GM19043 (cell line): Measurements from ENCODE around the gene PLXNA2.

Source experiments
- ATAC-seq: cut with Tn5 transposase; IDR thresholded peaks from one replicate; pipeline ENCODE4 v1.9.1; 2021; ENCODE audit warnings: low read depth; ENCODE audit not compliant: unreplicated experiment

The PLXNA2 gene

DNA sequence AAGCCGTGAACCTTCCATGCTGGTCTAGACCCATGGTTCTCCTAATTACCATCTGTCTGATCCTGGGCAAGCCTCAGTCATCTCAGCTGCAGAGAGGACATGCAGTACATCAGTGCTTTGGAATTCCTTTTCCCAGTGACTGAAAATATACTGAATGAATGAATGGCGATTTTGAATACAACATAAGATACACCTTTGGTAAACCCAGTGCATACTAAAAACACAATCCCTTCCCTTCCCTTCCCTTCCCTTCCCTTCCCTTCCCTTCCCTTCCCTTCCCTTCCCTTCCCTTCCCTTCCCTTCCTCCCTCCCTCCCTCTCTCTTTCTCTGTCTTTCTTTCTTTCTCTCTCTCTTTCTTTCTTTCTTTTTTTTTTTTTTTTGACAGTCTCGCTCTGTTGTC, 21.3 kb upstream of the PLXNA2 start:
- no peak for ATAC-seq

DNA sequence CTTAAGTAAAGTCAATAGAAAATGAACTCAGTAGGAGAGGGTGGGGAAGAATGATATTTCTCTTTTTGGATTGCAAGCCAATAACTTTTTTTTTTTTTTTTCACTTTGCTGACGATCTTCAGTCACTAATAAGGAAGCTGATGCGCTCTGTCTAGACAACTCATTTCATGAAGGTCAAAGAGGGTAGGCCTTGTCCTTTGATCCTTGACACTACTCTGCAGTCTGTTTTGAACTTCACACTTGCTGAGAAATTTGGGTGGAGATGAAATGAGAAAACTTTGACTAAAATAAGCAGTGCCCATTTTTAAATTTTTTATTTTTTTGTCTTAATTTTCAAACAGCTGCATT, 20.9 kb upstream of the PLXNA2 start:
- no peak for ATAC-seq

DNA sequence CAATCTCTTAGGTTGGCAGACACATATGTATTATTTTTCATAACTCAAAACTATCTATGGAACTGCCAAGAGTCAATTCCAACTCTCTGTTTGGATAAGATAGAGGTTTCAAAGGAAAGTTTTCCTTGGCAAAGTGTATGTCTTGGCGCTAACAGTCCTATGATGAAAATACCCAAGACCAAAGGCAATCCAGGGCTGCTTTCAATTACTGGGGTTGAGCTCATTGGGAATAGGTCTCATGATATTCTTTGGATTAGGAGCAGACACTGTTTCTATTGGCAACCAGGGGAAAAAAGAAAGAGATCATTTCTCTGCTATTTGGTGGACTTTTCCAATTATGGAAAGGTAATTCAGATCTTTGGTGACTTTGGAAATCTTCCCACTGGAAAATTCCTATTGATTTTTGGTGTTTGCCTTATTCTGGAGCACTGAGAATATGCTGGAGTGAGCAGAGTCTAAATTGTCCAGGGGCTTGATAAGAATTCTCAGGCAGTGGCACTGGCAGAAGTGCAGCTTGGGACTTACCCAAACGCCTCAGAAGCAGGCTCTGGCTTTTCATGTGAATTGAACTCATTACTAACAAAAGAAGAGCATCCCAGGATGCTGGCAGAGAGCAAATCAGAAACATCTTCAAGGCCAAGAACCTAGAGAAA, 20.4 kb upstream of the PLXNA2 start:
- no peak for ATAC-seq

DNA sequence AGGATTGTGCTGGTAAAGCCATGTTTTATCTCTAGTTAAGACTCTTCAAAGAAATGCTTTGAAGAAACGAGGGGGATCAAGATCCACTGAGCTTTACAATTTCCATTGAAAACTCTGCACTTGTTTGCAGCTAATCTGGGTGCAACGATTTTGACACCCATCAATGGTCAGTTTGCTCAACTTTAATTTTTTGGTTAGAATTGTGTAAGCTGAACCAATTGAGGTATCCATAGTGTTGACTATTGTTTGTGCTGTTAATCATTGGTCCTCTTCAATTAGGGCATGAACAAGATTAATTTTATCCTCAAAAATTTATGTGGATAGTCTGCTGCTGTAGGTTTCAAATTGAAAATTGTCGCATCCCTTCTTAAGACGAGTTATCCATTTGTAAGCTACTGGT, 17.7 kb upstream of the PLXNA2 start:
- no peak for ATAC-seq

DNA sequence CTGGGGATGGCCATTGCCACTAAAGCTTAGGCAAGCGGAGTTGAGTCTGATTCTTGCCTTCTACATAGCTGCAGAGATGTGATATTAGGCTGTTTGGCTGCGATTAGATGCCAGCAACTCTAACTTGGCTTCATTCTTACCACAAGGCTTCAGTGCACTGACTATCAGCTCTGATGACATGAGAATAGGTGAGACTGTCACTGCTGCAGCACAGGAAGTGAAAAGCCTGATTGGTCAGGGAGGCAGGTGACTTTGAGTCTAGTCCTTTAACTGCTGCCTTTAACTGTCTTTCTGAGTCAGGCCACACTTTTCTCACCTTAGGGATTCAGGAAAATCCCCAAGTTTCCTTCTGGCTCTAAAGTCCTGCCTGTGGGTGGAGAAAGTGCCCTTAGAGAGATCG, 14.1 kb upstream of the PLXNA2 start:
- no peak for ATAC-seq

DNA sequence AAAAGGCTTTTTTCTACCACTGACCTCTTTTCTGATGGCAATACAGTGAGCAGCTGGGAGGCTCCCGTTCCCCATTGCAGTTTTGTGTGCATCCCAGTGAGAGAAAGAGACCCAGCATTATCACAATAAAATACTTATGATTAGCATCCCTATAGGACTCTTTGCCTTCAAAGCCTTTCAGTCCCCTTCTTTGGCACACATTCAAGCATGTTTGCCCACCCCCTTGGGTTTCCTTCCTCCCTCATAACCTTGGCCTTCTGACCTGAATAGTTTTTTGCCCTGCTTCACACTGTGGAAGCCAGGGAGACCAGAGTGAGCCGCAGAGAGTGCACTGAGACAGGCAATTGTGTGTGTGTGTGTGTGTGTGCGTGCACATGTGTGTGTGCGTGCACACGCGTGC, 13.2 kb upstream of the PLXNA2 start:
- ATAC-seq: no peak

DNA sequence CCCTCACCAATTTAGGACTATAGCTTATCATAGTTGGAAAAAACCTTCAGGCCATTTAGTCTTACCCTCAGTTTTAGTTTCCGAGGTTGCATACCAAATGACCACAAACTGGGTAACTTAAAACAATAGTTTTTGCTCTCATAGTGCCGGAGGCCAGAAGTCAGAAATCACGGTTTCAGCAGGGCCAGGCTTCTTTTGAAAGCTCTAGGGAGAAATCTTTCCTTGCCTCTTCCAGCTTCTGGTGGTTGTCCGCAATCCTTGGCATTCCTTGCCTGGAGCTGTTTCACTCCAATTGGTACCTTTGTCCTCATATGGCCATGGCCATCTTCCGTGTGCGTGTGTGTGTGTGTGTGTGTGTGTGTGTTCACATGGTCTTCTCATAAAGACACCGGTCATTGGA, 12.4 kb upstream of the PLXNA2 start:
- no peak for ATAC-seq

DNA sequence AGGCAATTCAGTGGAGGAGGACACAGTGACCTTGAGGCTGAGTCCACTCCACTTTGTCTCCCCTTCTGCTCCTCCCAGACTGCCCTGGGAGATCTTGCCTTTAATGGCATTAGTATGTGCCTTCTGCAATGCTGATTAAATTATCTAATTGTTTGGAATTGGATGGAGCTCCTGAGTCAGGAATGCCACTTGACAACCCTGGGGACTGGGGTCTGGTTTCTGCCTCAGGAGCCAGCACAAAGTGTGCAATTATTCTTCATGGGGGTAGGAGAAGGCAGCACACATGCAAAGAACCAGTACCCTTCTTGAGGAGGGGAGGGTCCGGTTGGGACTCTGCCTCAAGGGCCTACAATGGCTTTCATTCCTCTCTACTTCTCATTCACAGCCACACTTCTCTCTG, 11.9 kb upstream of the PLXNA2 start:
- no peak for ATAC-seq

DNA sequence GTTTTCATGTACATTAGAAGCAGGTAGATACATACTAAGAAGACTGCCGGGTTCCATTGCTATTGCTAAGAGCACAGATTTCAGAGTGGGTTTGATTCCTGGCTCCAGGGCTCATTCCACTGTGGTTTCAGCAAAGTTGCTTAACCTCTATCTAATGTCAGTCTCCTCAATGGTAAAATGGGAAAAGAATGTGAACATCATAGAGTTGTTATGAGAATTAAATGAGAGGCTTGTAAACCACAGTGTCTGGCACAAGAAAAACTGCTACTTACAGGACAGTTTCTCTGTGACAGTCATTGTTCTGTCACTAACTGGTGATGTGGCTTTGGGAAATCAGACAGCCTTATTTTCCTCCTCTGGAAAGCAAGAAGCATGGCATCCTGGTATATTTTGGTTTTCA, 10.7 kb upstream of the PLXNA2 start:
- ATAC-seq: no peak

DNA sequence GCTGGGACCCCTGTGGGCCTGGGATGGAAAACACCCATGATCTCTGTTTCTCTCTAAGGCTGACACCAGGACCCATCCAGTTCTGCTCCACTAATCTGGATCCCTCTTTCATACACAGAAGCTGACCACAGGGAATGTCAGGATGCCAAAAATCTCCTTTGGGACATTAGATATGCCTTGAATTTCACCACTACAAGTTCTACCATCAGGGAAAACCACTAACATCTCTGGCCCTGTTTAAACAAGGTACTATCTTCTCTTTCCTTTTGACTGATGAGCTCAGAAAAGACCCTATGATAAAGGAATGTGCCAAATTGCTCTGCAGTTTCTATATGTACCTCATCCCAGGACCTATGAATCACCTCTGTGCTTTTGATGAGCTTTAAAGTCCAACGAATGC, 10.2 kb upstream of the PLXNA2 start:
- no peak for ATAC-seq

DNA sequence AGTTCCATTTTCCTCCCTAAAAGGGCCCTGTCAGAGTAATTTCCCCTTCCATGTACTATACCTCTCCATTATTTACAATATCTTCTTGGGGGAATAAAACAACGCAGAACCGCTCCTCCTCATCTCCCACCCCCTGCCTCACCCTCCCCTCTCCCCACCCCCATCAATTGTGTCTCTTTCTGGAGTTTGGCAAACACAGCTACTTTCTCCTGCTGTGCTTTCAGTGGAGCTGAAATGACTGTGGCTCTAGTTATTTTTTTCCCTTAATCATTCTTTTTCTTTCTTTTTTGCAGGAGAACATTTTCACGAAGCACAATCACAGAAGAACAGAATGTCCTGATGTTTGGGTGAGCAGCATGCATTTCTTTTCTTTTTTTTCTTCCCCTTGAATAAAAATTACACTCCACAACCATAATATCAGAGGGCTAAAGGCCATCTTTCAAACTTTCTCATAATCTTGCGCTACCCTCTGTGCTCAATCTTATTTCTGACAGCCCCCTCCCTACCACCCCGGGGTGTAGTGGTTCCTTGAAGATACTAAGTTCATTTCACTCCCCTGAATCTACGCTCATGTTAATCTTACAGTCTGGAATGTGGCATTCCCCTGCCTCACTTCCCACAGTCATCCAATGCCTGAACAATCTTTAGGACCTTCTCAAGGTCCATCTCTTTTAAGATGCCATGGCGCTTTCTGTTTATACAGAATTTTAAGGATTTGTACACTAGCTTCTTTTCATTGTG, 8.8 kb upstream of the PLXNA2 start:
- no peak for ATAC-seq

DNA sequence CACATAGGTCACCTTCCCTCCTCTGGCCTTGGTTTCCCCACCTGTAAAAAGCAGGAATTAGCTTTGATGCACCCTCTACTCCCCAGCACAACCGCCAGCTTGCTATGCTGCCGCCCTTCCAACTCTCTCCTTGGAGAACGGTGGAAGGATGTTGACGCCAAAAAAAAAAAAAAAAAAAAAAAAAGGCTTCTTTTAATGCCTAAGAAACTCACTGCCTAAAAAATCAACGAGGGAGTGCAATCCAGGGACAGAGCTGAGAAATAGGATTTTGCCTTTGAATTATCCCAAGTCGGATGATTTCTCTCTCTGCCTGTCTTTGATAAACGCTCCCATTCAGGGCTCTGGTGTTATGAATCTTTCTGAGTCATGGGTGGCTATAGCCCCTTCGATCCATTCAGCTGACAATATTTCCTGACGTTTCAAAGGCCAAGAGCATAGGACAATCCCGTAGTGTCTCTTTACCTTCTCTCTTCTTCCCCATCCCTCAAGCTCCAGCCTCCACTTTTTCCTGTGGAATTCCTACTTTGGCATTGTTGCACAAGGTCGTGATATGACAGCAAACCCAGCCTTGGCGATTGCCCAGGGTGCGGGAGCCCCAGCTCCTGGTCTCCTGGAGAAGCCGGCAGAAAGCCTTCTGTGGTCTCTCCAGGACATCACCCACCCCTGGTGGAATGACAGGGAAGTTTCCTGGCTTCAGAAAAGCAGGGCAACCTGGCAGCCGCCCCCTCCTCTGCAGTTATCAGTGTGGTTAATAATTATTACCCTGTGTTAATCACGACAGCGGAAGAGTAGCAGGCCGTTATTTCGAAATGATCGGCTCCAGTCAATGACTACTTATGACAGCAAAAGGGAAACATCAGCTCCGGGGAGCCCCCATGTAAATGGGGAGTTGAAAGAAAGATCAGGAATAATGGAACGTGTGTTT, 8.0 kb upstream of the PLXNA2 start:
- no peak for ATAC-seq

DNA sequence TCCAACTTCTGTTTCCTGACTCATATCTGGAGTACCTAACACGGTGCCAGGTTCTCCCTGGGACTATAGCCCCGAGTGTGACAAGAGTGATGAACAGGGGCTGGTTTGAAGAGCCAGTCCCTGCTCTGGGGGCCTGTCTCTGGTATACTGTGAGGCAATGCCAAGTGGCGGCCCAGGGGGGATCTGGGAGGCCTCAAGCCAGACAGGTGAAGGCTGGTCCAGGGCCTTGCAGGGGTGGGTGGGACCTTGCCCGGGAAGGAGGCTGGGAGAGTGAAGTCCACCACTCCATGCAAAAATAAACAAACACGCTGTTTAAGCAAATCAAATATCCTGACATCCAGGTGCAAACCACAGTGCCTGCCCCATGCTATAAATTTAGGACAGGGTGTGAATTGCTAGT, 6.8 kb upstream of the PLXNA2 start:
- ATAC-seq: no peak

DNA sequence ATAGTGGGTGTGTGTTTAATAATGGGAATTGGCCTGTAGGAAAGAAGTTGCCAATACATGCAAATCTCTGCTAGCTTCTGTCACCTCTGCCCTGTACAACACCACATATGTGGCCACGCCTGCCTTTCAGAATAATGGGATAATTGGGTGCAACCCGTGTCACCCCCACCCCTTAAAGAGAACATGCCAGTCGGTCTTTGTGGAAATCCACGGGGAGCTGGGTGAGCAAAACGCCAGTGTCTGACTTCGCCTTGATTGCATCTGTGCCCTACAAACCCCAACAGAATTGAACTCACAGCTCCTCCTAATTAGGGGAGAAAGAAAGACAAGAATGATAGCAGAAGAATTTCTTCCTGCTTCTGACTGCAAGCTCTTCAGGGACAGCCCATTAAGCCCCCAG, 6.4 kb upstream of the PLXNA2 start:
- no peak for ATAC-seq

DNA sequence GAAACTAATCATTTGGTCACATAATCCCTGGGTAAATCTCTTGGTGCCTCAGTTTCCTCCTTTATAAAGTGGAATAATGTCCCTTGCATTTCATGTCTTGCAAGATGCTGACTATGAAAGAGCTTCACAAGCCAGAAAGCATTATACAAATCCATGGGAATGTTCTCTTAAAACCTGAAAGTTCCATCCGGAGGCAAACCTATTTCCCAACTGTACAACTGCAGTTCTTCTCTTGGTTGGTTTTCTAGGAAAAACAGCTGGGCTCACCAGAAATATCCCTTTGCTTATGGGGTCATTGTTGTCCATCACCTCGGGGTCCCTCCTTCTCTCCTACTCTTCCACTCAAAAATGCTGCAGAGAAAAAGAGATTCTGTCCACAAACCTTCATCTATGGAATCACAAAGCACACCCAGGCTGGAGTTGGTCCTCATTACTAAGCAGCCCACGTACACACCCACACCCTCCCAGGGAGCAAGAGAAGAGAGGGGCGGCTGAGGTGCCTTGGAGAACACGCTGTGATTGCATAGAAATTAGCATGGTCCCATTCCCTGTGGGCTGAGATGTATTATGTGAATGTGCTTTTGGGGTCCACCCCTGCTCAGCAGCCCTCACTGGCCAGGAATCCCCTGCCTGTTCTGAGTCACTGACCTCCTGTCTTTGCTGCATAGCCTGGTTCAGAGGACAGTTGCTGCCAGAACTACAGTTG, 5.0 kb upstream of the PLXNA2 start:
- ATAC-seq: no peak

DNA sequence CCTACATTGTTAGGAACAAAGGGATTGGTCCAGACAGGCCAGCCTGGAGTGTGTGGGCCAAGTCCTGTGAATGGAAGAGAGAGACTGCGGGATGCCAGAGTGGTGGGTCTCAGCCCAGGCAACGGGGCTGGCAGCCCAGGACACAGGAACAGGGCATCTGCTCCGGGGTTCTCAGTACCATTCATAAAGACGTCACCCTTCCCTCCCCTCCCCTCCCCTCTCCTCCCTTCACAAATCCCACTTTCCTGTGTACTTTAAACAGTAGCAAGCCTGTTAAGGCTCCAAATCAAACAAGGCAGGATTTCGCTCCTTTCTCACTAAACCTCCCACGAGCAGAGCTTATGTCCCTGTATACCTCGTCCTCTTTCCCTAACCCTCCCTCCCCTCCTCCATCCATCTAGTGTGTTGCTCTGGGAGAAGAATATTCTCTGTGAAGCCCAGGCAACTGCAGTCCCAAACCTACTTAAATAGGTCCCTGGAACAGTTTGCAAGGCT, 4.2 kb upstream of the PLXNA2 start:
- no peak for ATAC-seq

DNA sequence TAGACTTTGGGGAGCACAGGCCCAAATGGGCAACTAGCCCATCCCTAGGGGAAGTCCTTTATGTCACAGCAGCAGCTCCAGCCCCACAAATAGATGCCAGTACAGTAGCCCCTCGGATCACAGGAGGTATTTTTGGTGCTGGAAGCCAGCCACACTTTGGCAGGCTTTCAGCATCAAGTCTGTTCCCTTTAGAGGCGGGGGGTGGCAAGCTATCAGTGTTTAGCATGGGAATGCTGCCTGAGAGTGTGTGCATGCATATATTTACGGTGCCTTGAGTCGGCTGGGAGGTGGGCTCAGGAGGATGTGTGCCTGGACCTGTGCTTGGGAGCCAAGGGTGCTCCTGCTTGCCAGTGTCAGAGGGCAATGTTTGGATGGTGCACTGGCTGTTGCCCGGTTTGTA, 3.5 kb upstream of the PLXNA2 start:
- ATAC-seq: no peak

DNA sequence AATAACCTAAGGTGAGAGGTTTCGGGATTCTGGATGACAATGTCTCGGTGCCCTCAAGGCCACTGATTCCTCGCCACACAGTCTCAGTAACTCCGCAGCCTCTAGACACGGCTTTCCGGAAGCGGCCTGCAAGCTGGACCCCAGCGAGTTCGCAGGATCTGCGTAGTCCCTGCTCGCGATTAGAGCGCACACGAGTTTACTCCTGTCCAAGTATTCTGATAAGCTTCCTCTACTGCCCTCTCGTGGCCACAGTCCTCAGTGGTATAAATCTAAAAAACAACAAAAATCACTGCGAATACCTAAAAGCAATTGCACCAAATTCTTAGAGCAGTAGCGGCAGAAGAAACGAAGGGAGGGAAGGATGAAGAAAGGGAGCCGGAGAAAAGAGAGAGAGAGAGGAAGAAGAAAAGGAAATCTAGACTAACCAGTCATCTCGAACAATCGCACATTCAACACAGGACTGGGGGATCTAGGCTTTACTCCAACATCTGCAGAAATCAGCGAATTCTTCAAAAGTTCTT, 1.1 kb upstream of the PLXNA2 start:
- ATAC-seq: peak; percentile 65

DNA sequence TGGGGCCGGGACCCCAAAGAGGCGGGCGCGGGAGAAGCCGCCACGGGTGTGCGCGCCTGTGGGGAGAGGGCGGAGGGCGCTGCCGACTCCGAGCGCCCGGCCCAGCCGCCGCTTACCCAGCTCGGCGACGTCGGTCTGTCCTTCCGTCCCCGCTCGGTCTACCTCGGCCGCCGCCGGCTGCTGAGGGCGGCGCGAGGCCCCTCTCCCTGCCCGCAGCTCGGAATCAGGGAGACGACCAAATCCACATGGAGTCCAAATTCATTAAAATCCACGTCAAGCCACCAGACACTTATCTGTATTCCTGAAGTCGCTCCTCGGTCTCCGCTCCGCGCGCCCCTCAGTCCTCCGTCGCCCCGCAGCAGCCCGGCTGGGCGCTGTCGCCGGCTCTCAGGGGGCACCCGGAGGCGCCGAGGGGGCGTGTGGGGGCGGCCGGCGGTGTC, 637 bp downstream of the PLXNA2 start:
- no peak for ATAC-seq

DNA sequence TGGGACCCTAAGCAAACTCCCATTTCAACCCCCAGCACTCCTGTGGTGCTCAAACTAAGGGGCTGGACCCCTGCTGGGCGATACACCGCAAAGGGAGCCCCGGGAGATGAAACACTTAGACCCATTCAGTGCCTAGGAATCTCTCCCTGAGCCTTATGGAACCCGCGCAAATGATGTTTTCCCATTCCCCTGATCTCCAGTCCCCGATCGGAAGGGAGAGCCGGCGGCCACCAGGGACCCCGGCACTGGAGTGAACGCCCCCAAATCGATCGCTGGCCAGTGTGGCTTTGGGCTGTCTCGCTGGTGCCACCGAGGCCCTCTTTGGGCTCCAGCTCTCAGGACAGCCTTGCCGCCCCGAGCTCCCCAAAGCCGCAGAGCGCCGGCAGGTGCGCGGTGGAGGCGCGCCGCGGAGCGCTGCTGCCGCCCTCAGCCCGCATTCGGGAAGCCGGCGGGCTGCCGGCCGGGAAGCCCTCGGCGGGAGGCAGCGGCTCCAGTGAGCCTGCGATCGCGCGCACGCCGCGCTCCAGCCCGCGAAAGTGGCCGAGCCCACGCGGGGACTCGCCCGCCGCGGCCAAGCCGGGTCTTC, 1.1 kb downstream of the PLXNA2 start:
- ATAC-seq: no peak
